Activated naive CD4-positive, alpha-beta T cell treated with anti-CD3 and anti-CD28 coated beads, Interleukin-2, amount 50 U/mL, for 72 hours (primary cell): ENCODE data around the gene NEUROG1. TPM values are rescaled to one million over a fixed set of nuclear protein-coding genes. Genes with fewer than 3 reads are reported as not detected.
A peak's percentile ranks its signal among the peaks of the same experiment; 100 is the strongest.
"Not testable (repeated sequence)": the region's sequence is repeated elsewhere in the genome, so short reads cannot be mapped to it uniquely, and the experiment has no call there.

Source experiments
- ATAC-seq, 2 donors: fragments of 150-1000 bp; cut with Tn5 transposase; 2 replicates each; pipeline ENCODE4 v1.10.0; 2021; ENCODE audit warnings: mild to moderate bottlenecking in 2 of 2, moderate library complexity in 2 of 2
- DNase-seq, 2 donors: peaks; one replicate each; pipeline ENCODE4 v3.0.0; 2021 to 2022; ENCODE audit warnings: low spot score in 2 of 2
- H3K27ac Mint-ChIP-seq, 2 donors: one replicate each; pipeline ENCODE4 v1.8.0; 2022; ENCODE audit warnings: mild to moderate bottlenecking in 2 of 2, mixed read lengths in 2 of 2
- H3K36me3 Mint-ChIP-seq, 2 donors: one replicate each; pipeline ENCODE4 v1.8.0; 2022; ENCODE audit warnings: mixed read lengths in 2 of 2
- H3K9me3 Mint-ChIP-seq, 2 donors: one replicate each; pipeline ENCODE4 v1.8.0; 2022; ENCODE audit warnings: mixed read lengths in 2 of 2
- total RNA-seq, 2 donors: library from RNA; stranded (reverse); gene quantifications; one replicate each; pipeline ENCODE4 v1.2.3, GENCODE V29; 2022

NEUROG1 gene
- total RNA-seq, 2 donors from 2014 or later = not detected

DNA sequence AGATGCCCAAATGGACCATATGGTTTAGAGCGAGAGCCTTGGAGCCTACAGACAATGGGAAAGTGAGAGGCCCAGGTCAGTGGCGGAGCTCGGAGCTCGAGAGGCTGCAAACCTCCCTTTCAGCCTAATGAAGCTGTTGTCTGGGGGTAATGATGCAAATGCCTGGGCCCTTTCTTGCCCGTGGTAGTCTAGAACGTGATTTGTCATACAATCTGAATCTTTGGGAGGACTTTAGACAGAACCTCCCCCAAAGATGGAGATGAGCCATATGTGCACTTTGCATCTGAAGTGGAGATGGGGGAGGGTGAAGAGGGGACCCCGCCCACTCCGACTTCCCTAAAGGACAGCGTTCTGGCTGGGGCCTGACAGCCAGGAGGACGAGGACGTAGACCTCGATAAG lies 10.3 kb upstream of the NEUROG1 start:
- Mint-ChIP-seq H3K36me3 (peaks cover 0 to 8% of the 10 kb centered on the region in 2 donors), H3K9me3 (no peaks in the 10 kb centered on the region), H3K27ac (no peak overlapping the region)
- no peak for ATAC-seq
- no peak for DNase-seq

DNA sequence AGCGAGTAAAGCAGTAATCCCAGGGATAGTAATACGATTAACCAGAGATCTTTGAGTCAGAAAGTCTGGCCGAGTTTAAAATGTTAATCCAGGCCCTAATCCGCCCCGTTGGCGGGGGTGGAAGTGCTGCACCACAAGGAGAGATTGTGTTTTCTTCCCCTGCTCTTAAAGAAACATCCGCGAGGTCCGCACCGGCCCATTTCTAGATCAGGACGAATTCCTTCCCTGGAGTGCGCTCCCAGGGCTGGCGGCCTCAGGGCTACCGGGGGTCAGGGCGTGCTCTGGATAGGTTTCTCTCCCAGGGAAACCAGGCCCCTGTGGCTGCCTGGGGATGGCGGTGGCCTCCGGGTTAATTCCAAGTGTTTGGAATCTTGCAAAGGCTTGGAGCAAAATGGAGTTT lies 9.3 kb upstream of the NEUROG1 start:
- ATAC-seq (no peak), DNase-seq (no peak)
- peaks cover 0 to 12% of the 10 kb centered on the region in 2 donors for H3K36me3 Mint-ChIP-seq
- H3K9me3 Mint-ChIP-seq = no peaks in the 10 kb centered on the region
- H3K27ac Mint-ChIP-seq = no peak overlapping the region

- Mint-ChIP-seq H3K9me3 (no peaks in the 10 kb centered on the region), H3K36me3 (peaks cover 0 to 12% of the 10 kb centered on the region in 2 donors), H3K27ac (no peak overlapping the region)
- DNase-seq (no peak), ATAC-seq (peak in 1 of 2 donors; percentile 30)
Measured at GRCh38 chr5:135543485-135544304, 7.9 kb upstream of the NEUROG1 start.

GRCh38 chr5:135543001-135543484 lies 7.3 kb upstream of the NEUROG1 start:
- DNase-seq = no peak
- ATAC-seq = no peak
- Mint-ChIP-seq H3K36me3 (peaks cover 0 to 12% of the 10 kb centered on the region in 2 donors), H3K27ac (no peak overlapping the region), H3K9me3 (no peaks in the 10 kb centered on the region)

DNA sequence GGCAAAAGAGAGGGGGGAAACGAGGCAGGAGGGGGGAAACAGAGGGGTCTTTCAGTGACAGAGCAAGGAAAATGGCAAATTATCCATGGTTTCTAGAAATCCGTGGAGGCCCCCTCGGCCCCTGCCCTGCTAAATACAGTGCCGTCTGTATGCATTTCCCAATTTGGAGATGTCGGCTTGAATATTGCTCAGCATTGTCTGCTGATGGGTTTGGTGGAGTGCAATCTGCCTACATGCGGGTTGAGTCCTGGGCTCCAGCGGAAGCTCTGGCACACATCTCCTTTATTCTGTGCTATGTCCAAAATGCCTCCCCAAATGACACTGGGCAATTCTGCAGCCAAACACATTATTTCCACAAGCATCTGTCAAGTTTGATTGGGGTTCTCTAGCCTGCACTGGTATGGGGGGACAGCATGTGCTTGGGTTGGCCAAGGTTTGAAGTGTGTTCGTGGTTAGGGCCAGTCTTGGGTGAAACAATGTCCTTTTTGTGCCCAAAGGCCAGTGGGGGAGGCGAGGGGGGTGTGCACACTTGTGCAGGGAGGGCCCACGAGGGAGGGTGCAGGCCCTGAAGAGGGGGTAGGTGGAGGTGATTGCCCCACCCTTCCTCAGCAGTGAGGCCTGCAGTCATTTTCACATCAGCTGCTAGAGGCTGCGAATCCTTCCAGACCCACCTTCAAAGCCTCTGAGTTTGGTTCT lies 6.2 kb upstream of the NEUROG1 start:
- ATAC-seq = no peak
- Mint-ChIP-seq H3K36me3 (peaks cover 0 to 12% of the 10 kb centered on the region in 2 donors), H3K9me3 (no peaks in the 10 kb centered on the region), H3K27ac (no peak overlapping the region)
- DNase-seq = no peak

DNA sequence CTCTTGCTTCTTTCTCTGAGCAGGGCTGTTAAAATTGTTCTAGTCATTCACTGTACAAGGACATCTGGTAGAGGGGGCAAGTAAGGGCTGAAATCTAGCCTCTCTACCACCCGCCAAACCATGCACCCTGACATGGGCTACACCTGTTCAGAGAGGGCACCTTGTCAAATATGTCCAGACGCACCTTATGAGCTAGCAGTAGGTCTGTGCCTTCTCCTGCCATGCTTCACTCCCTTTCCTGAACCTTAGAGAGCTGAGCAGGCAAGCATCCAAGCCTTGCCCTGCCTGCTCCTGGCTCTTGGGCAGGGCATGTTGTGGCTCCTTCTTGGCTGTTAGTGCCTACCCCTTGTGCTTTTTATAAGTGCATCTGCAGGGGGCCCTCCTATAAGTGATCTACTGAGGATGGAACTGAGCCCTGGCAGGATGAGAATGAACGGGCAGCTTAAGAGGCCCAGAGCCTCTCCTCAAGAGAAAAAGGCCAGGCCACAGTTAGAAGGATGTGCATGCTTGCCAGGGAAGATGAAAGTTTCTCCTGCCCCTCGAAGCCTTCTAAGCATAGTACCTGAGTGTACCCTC lies 3.8 kb upstream of the NEUROG1 start:
- H3K9me3 Mint-ChIP-seq = no peaks in the 10 kb centered on the region
- H3K36me3 Mint-ChIP-seq = peaks cover 0 to 15% of the 10 kb centered on the region in 2 donors
- DNase-seq (no peak), ATAC-seq (no peak)
- no peak overlapping the region for H3K27ac Mint-ChIP-seq

GRCh38 chr5:135538261-135538660 lies 2.5 kb upstream of the NEUROG1 start:
- no peak overlapping the region for H3K27ac Mint-ChIP-seq
- H3K9me3 Mint-ChIP-seq = no peaks in the 10 kb centered on the region
- DNase-seq = no peak
- peaks cover 0 to 14% of the 10 kb centered on the region in 2 donors for H3K36me3 Mint-ChIP-seq
- no peak for ATAC-seq

DNA sequence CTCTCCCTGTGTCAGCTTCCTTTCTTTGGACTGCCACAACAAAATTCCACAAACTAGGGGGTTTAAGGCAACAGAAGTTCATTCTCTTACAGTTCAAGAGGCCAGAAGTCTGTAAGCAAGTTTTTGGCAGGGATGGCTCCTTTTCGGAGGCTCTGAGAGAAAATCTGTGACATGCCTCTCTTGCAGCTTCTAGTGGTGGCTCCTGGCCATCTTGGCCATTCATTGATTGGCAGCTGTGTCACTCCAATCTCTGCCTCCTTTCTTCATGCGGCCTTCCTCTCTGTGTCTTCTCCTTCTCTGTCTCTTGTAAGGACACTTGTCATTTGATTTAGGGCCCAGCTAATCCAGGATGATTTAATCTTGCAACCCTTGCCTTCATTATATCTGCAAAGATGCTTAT lies 2.0 kb upstream of the NEUROG1 start:
- peaks cover 0 to 14% of the 10 kb centered on the region in 2 donors for H3K36me3 Mint-ChIP-seq
- no peak overlapping the region for H3K27ac Mint-ChIP-seq
- ATAC-seq (no peak), DNase-seq (no peak)
- H3K9me3 Mint-ChIP-seq = no peaks in the 10 kb centered on the region

- no peak for DNase-seq
- Mint-ChIP-seq H3K36me3 (peaks cover 0 to 14% of the 10 kb centered on the region in 2 donors), H3K9me3 (no peaks in the 10 kb centered on the region), H3K27ac (no peak overlapping the region)
- no peak for ATAC-seq
Measured at GRCh38 chr5:135537271-135537670, 1.5 kb upstream of the NEUROG1 start.

- no peak for ATAC-seq
- Mint-ChIP-seq H3K9me3 (no peaks in the 10 kb centered on the region), H3K36me3 (peaks cover 0 to 6% of the 10 kb centered on the region in 2 donors), H3K27ac (no peak overlapping the region)
- no peak for DNase-seq
Measured at GRCh38 chr5:135535420-135535819, 344 bp downstream of the NEUROG1 start.

DNA sequence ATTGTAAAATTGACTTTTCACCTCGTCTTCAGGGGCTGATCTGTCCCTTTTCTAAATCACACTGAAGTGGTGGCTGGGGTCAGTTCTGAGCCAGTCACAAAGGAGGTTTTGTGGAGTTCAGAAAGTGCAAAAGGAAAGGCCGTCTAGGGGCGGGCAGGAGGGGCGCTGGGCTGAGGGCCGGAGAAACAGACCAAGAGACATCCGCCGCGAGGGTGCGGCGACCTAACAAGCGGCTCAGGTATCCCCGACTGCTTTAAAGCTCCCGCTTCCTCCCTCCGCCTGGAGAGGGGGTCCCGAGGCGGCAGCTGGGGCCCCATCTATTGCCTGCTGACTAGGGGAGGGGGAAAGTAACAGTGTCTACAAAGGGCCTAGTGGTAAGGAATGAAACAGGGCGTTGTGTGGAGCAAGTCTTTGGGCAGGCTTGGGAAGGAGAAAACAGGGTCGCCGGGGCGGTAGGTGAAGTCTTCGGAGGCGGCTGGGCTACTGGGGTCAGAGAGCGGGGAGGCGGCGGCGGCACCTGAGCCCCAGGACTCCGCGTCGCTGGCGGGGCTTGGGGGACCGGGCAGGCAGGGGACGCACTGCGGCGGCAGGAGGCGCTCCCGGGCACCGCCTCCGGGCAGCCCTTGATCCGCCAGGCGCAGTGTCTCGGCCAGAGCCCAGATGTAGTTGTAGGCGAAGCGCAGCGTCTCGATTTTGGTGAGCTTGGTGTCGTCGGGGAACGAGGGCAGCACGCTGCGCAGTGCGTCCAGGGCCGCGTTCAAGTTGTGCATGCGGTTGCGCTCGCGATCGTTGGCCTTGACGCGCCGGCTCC lies 950 bp downstream of the NEUROG1 start:
- Mint-ChIP-seq H3K9me3 (no peaks in the 10 kb centered on the region), H3K27ac (no peak overlapping the region), H3K36me3 (peaks cover 0 to 6% of the 10 kb centered on the region in 2 donors)
- DNase-seq = no peak
- peak in 1 of 2 donors; percentile 37 for ATAC-seq

- Mint-ChIP-seq H3K9me3 (no peaks in the 10 kb centered on the region), H3K27ac (no peak overlapping the region), H3K36me3 (peaks cover 0 to 6% of the 10 kb centered on the region in 2 donors)
- no peak for DNase-seq
- ATAC-seq = no peak
Measured at GRCh38 chr5:135533794-135534193, 2.0 kb downstream of the NEUROG1 start.

DNA sequence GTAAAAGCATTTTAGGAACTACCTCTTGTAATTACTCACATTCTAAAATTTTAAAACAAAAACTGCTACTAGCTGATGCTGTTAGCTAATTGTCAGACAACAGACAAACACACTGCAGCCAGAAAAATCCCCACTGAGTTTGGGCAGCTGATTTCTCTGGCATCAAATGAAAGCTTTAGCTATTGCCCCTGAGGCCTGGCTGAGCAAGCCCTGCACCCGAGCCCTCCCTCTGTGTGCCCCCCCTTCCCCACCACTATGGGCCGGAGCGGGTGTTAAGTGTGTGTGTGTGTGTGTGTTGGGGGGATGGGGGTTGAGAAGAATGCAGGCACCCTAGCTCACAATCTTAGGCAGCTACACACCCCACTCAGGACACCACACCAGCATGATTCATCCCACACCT lies 2.4 kb downstream of the NEUROG1 start:
- no peak overlapping the region for H3K27ac Mint-ChIP-seq
- ATAC-seq = no peak
- peaks cover 0 to 6% of the 10 kb centered on the region in 2 donors for H3K36me3 Mint-ChIP-seq
- no peaks in the 10 kb centered on the region for H3K9me3 Mint-ChIP-seq
- DNase-seq = no peak

DNA sequence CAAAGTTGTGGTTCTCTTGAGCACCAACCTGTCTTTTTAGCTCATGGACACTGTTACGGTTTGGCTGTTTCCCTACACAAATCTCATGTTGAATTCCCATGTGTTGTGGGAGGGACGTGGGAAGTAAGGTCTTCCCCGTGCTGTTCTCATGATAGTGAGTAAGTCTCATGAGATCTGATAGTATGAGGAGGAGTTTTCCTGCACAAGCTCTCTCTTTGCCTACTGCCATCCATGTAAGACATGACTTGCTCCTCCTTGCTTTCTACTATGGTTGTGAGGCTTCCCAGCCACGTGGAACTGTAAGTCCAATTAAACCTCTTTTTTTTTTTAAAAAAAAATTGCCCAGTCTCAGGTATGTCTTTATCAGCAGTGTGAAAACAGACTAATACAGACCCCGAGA lies 6.2 kb downstream of the NEUROG1 start:
- H3K36me3 Mint-ChIP-seq, ATAC-seq, H3K27ac Mint-ChIP-seq, DNase-seq, H3K9me3 Mint-ChIP-seq: not testable (repeated sequence)

DNA sequence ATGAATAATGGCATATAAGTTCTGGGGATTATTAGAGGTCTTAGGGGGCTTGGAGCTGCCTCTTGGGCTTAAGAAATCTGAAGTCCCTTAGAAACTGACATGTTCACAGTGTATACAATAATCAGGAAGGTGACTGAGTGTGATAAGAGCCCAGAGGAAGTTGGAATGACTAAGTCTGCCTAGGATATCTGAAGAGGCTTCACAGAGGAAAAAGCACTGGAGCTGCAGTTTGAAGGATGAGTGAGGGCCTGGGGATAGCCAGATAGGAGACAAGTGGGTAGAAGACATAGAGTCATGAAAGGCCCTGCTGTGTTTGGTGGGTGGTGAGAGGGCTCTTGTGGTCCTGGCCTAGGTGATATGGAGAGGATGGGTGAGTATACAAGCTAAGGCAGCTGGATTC lies 8.8 kb downstream of the NEUROG1 start:
- DNase-seq = no peak
- H3K9me3 Mint-ChIP-seq = peaks cover 0 to 6% of the 10 kb centered on the region in 2 donors
- ATAC-seq = no peak
- H3K36me3 Mint-ChIP-seq = peaks cover 5 to 16% of the 10 kb centered on the region in 2 donors
- no peak overlapping the region for H3K27ac Mint-ChIP-seq

DNA sequence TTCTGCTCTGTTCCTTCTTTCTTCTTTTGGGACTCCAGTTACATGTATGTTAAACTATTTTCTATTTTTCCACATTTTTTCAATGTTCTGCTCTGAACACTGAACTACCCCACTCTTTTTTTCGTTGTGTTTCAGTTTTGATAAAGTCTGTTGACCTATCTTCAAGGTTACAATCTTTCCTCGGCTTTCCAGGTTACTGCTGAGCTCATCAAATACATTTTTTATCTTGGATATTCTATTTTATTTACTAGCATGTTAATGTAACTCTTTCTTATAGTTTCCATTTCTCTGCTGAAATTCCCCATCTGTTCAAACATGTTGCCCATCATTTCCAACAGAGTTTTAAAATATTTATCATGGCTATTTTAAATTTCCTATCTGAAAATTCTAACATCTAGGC lies 13.8 kb downstream of the NEUROG1 start:
- Mint-ChIP-seq H3K36me3 (peaks cover 5 to 22% of the 10 kb centered on the region in 2 donors), H3K9me3 (peaks cover 0 to 10% of the 10 kb centered on the region in 2 donors), H3K27ac (no peak overlapping the region)
- DNase-seq (no peak), ATAC-seq (no peak)
